Right atrium auricular region (tissue), 2 donors: ENCODE results near the gene TP53I11. TPM values are rescaled to one million over a fixed set of nuclear protein-coding genes. Genes with fewer than 3 reads are reported as not detected.

Experiments used
- DNase-seq: peaks from one replicate; pipeline ENCODE4 v3.0.0-alpha.2; 2019; ENCODE audit warnings: low spot score
- H3K27ac ChIP-seq, 2 donors: fragments of 200-600 bp; sonication (generic); 1 replicate in 1 of 2; 2 replicates in 1 of 2; pipeline ENCODE4 v1.5.1; 2016 to 2019
- H3K27me3 ChIP-seq, 2 donors: fragments of 200-600 bp; sonication (generic); one replicate each; pipeline versions ENCODE4 v1.5.1 to v1.6.0; 2017 to 2019
- H3K36me3 ChIP-seq: fragments of 200-600 bp; sonication (generic); one replicate; pipeline ENCODE4 v1.5.1; 2016
- H3K4me1 ChIP-seq, 2 donors: fragments of 200-600 bp; sonication (generic); one replicate each; pipeline versions ENCODE4 v1.5.1 to v1.6.0; 2017 to 2019
- H3K4me3 ChIP-seq, 2 donors: fragments of 200-600 bp; sonication (generic); 1 replicate in 1 of 2; 2 replicates in 1 of 2; pipeline ENCODE4 v1.5.1; 2017 to 2019; ENCODE audit warnings: mild to moderate bottlenecking in 1 of 2, moderate library complexity in 1 of 2
- H3K9me3 ChIP-seq, 2 donors: fragments of 200-600 bp; sonication (generic); one replicate each; pipeline ENCODE4 v1.5.1; 2019
- total RNA-seq, 2 donors: library from RNA; depleted of rRNA; stranded (reverse); fragments of >200 nt; gene quantifications; one replicate each; pipeline ENCODE4 v1.1.0, GENCODE V29; 2016
- TF ChIP-seq, protein P1 (sequence below), 2 donors: fragments of 200-600 bp; sonication (generic); IDR thresholded peaks; one replicate each; pipeline ENCODE4 v1.5.1; 2019; ENCODE audit warnings: antibody characterized with exemption in 2 of 2

TP53I11 gene
- total RNA-seq, 2 donors from 2014 or later: 46.7 to 89.0 TPM

DNA sequence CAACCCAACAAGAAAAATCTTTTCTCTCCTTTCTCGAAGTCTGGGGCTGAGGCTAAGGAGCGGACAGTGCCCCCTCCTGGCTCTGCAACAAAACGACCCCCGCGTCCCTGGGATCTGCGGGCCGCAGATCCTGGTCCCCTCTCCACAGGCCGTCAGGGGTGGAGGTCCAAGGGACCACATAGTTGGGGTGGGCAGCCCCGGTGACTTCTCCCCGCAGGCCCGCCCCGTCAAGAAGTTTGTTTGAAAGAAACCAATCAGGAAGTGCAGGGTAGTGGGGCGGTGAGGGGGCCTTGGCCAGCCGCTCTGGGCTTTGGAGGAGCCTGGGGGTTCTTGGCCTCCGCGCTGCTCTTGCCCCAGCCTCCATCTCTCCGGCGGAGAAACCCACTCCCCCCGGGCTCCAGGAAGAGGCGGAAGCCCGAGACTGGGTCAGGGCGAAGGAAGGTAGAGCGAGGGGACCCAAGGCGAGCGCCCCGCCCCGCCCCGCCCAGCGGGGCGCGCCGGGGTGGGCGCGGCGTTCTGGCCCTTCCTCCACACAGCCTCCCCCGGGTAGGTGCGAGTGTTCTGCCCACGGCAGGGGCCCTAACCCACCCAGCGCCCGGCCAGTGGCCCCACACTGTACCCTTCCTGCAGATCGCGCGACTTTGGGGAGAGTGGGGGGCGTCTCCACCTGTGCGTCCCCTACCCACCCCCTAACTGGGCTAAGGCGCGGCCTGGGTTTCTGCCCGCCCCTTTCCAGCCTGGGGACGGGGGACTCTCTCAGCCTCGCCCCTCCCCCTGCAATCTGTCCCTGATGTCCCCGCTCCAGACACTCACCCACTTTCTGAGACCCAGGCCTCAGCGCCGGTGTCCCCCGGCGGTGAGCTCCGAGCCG is 1.3 kb downstream of the TP53I11 start:
- Histone ChIP-seq H3K27ac (peak overlapping the region; percentile 86 to 91), H3K9me3 (no peaks in the 10 kb centered on the region), H3K4me1 (peaks cover 0 to 73% of the 10 kb centered on the region in 2 donors), H3K4me3 (peak overlapping the region; percentile 71 to 92), H3K27me3 (no peaks in the 10 kb centered on the region), H3K36me3 (no peaks in the 10 kb centered on the region)
- TF ChIP-seq, protein P1, sequence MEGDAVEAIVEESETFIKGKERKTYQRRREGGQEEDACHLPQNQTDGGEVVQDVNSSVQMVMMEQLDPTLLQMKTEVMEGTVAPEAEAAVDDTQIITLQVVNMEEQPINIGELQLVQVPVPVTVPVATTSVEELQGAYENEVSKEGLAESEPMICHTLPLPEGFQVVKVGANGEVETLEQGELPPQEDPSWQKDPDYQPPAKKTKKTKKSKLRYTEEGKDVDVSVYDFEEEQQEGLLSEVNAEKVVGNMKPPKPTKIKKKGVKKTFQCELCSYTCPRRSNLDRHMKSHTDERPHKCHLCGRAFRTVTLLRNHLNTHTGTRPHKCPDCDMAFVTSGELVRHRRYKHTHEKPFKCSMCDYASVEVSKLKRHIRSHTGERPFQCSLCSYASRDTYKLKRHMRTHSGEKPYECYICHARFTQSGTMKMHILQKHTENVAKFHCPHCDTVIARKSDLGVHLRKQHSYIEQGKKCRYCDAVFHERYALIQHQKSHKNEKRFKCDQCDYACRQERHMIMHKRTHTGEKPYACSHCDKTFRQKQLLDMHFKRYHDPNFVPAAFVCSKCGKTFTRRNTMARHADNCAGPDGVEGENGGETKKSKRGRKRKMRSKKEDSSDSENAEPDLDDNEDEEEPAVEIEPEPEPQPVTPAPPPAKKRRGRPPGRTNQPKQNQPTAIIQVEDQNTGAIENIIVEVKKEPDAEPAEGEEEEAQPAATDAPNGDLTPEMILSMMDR (IDR thresholded peaks at IDR 0.05): peak; percentile 24 to 60
- DNase-seq: no peak

DNA sequence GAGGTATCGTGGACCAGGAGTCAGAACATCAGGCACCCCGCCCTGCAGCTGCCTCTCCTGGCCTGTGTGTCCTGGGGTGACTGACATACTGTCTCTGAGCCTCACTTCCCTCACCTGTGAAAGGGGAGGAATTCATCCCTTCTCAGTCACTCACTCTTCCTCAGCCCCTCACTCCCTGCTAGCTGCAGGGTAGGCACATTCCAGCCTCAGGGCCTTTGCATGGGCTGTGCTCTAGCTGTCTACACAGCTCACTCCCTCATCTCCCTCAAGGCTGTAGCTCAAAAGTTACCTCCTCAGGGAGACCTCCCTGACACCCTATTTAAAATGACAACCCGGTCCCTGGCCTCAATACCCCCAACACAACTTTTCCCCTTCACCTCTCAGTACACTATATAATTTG is 2.5 kb downstream of the TP53I11 start:
- no peaks in the 10 kb centered on the region for H3K27me3 ChIP-seq
- peaks cover 0 to 65% of the 10 kb centered on the region in 2 donors for H3K4me1 ChIP-seq
- TF ChIP-seq, protein P1 (IDR thresholded peaks at IDR 0.05): no peak
- no peak for DNase-seq
- H3K9me3 ChIP-seq: no peaks in the 10 kb centered on the region
- H3K4me3 ChIP-seq: no peak overlapping the region
- no peaks in the 10 kb centered on the region for H3K36me3 ChIP-seq
- no peak overlapping the region for H3K27ac ChIP-seq

DNA sequence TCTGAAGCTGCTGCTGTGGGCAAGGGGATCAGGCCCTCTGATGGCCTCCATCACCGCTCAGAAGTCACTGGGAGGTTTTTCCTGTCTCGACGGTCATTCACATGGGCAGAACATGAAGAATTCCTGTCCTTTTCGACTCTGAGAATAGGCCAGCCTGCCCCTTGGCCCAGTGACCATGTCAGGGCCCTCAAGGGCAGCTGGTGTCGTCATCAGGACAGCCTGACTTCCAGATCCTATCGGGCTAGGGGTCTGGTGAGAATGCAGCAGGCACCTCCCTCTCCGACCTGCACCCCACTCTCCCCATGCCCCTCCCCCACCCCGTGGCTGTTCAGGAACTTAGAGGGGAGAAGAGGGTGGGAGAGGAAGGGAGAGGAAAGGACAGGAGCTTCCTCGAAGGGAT is 3.6 kb downstream of the TP53I11 start:
- Histone ChIP-seq H3K9me3 (no peaks in the 10 kb centered on the region), H3K4me3 (no peak overlapping the region), H3K36me3 (no peaks in the 10 kb centered on the region), H3K4me1 (peaks cover 0 to 67% of the 10 kb centered on the region in 2 donors), H3K27ac (peak overlapping the region; percentile 58 to 80), H3K27me3 (no peaks in the 10 kb centered on the region)
- no peak for DNase-seq
- TF ChIP-seq, protein P1 (IDR thresholded peaks at IDR 0.05): no peak

DNA sequence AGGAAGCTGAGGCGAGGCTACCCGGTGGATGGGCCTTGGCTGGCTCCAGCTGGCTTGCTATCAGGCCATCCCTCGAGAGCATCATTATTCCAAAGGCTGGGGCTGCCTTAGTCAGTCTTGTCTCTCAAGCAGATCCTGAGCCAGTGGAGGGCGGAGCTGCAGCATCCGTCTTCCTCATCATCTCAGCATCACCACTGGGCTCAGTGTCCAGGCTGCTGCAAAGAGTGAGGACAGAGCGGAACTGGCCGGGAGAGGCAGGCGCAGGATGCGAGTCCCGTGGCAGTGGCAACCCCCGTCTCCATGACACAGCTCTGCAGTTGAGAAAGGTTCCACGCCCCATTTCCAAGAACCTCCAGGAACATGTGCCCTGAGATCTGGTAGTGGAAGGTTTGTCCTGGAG is 4.4 kb downstream of the TP53I11 start:
- Histone ChIP-seq H3K27me3 (no peaks in the 10 kb centered on the region), H3K4me3 (no peak overlapping the region), H3K27ac (peak overlapping the region; percentile 58 to 80), H3K9me3 (no peaks in the 10 kb centered on the region), H3K36me3 (no peaks in the 10 kb centered on the region), H3K4me1 (peaks cover 0 to 68% of the 10 kb centered on the region in 2 donors)
- TF ChIP-seq, protein P1 (IDR thresholded peaks at IDR 0.05): no peak
- DNase-seq: peak; percentile 96

DNA sequence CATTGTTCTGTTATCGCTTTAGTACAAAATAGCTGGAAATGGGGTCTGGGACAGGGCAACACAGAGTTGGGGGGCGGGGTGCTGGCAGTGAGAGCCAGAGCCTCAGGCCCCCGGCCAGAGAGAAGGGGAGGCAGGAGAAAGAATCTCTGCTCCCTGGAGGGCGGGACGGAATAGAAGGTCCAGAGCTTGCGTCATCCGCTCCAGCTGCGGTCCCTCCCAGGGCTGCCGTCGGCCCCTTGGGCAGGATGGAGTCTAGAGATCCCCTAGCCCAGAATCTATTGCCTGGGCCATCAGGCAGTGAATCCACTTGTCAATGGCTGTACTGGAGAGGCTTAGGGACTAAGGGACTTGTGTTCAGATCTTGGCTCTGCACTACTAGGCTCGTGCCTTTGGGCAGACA is 5.0 kb downstream of the TP53I11 start:
- TF ChIP-seq, protein P1 (IDR thresholded peaks at IDR 0.05): no peak
- H3K4me3 ChIP-seq: no peak overlapping the region
- no peaks in the 10 kb centered on the region for H3K9me3 ChIP-seq
- H3K4me1 ChIP-seq: peaks cover 0 to 69% of the 10 kb centered on the region in 2 donors
- H3K36me3 ChIP-seq: no peaks in the 10 kb centered on the region
- peak; percentile 76 for DNase-seq
- H3K27me3 ChIP-seq: no peaks in the 10 kb centered on the region
- H3K27ac ChIP-seq: peak overlapping the region; percentile 58 to 80
